NCI-H82 treated with DMSO at 0.1 percent for 48 hours (cell line): ENCODE results near the gene SHPK.
"Not testable (repeated sequence)": the region's sequence is repeated elsewhere in the genome, so short reads cannot be mapped to it uniquely, and the experiment has no call there.

Source experiments
- DNase-seq: peaks from one replicate; lab custom pipeline; 2025; ENCODE audit not compliant: unreplicated experiment; lab: John Stamatoyannopoulos, UW

Gene SHPK

GRCh38 chr17:3590231-3590630 lies 45.8 kb downstream of the SHPK start:
- DNase-seq: no peak

GRCh38 chr17:3589784-3590183 lies 46.3 kb downstream of the SHPK start:
- no peak for DNase-seq

DNA sequence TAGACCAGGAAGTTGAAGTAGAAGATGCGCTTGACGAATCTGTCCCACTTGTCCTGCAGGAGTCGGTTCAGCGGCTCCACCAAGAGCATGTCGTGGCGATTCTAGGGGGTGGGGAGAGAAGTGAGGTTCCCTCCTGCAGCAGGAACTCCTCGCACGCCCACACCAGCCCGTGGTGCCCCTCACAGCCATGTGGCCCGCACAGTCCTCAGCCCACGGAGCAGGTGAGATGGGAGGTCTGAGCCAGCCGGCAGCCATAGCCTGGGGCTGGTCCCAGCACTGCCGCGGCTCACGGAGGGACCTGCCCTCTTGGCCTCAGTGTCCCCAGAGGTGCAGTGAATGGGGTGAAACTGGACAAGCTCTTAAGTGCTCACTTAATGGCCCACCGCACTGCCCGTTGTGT lies 50.2 kb downstream of the SHPK start:
- DNase-seq: no peak

- no peak for DNase-seq
Observed at GRCh38 chr17:3583456-3583855, 52.6 kb downstream of the SHPK start.

- DNase-seq: no peak
Observed at GRCh38 chr17:3582915-3583314, 53.1 kb downstream of the SHPK start.

DNA sequence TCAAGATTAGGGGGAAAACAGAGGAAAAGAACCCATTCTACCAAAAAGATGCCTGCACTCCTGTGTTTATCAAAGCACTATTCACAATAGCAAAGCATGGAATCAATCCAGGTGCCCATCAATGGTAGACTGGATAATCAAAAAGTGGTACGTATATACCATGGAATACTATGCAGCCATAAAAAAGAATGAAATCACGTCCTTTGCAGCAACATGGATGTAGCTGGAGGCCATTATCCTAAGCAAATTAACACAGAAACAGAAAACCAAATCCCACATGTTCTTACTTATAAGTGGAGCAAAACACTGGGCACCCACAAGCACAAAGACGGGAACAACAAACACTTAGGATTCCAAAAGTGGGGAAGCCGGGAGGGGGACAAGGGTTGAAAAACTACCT lies 57.4 kb downstream of the SHPK start:
- not testable (repeated sequence) for DNase-seq

GRCh38 chr17:3576970-3577369 lies 59.1 kb downstream of the SHPK start:
- no peak for DNase-seq

GRCh38 chr17:3575511-3575910 lies 60.5 kb downstream of the SHPK start:
- DNase-seq: no peak

- DNase-seq: no peak
Observed at GRCh38 chr17:3574231-3574630, 61.8 kb downstream of the SHPK start.

- no peak for DNase-seq
Observed at GRCh38 chr17:3573246-3574100, 62.6 kb downstream of the SHPK start.

DNA sequence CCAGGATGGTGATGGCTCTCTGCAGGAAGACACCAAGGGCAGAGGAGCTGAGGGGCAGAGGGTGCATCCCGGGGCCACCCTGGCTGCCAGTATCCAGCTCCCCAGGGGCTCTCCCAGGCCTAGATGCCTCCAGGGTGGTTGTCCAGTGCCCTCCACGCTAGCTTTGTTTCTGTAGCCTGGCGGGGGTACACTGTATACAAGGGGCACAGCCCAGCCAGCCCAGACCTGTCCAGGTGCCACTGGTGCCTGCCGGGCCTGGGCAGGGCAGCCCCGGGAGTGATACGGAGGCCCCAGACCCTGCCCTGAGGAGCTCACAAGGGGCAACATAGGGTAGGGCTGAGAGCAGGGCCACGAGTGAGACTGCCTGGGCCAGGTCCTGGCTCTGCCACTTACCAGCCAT lies 63.8 kb downstream of the SHPK start:
- no peak for DNase-seq

DNA sequence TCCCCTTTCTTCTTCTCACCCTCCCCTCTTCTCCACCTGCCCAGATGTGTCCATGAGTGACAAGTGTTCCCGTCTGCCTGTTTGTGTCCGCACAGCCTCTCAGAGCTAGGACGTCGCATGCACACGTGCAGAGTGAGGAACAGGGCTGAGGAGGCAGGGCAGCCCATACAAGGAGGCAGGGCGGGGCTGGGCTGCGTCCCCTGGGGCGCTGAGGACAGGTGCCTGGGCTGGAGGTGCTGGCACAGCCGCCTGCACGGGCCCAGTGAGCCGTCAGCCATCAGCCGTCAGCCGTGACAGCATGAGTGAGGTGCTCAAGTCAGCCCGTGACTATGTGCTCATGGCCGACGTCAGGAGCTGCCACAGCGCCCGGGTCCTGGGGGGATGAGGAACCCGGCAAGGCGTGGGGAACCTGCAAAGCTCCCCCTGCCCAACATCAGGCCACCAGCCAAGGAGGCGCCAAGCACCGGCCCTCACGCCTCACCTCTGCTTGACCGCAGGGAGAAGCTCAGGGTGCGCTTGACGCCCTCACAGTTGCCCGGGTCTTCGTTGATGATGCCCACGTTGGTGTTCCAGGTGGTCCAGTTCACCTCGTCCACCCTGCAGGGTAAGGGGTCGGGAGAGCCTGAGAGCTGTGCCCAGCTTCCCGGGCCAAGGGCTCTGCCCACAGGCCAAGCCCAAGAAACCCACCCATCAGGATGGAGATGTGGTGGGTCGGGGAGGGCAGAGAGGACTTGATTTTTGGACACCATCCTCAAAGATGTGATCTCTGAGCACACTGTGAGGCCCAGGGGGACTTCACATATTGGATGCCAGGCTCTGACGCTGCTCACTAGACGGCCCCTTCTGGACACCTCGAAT lies 64.8 kb downstream of the SHPK start:
- no peak for DNase-seq

- DNase-seq: no peak
Observed at GRCh38 chr17:3569534-3570137, 66.4 kb downstream of the SHPK start.

DNA sequence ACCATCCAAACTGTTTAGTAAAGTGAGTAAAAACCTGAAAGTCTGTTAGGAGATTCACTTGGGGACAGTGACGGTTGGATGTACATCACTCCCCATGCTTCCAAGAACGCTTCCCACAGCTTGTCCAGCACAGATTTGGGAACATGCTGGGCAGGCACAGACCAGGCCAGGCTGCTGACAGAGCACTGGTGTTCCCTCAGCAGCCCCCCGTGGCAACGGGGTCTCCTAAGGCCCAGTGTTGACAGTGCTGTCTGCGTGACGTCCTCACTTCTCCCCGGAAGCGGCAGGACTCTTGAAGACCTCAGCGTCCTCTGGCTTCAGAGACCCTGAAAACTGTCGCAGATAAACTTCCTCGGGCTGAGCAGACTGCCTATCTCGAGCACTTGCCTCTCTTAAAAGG lies 69.5 kb downstream of the SHPK start:
- no peak for DNase-seq

DNA sequence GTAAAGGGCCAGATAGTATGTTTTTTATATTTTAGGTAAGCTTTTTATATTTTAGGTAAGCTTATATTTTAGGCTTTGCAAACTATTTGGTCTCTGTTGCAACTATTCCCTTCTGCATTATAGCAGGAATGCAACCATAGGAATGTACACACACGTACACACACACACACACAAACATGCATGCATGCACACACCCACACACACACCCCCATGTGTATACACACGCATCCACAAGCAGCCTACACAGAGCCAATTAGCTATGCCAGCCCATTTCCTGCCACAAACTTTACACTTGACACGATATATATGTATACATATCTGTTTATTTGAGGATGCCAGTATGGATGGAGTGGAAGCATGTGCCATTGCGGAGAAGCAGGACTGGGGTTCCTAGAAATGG lies 70.9 kb downstream of the SHPK start:
- DNase-seq: no peak

GRCh38 chr17:3564241-3564640 lies 71.8 kb downstream of the SHPK start:
- DNase-seq: not testable (repeated sequence)

DNA sequence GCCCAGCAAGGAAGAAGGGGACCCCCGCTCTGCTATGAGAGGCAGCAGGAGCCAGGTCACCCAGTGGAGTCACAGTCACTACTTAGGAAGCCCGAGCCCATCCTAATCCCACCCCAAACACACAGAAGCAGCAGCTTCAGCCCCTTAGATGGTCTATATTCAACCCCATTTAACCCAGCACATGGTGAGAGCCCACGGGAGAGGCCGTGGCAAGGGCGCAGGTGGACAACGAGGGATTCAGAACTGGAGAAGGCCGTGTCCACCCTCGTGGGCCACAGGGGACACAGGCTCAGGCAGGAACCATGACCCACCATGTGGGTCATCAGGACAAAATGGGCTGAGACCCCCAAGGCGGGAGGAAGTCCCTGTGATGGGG lies 76.8 kb downstream of the SHPK start:
- no peak for DNase-seq

DNA sequence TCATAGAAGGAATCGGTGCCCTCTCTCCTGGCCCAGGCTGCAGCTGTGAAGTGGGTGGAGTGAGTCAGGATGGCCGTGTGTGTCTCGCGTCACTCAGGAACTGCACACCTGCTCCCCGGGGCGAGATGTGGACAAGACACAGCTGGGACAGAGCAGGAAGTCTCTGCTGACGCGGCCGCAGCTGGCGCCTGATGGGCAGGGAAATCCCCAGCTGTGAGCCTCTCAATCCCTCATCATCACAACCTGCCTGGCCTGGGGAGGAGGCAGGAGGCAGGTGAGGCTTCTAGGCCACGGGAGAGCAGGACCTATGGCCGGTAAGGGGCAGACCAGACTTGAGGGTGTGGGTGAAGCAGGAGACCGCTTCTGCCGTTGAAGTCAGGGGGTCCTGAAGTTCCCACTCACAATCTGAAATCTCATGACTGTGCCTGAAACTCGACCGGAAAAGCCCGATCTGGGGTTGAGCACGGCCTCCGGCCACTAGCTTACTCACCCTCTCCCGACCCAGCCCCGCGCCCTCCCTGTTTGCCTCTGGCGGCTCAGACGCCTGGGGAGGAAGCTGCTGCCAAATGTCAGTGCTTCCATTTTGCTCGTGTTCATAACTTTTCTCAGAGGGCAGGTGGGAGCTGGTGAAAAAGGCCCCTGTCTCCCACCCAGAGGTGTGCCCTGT lies 77.3 kb downstream of the SHPK start:
- DNase-seq: no peak
